Stomach smooth muscle (tissue), 2 donors: ENCODE results near the gene MAGEA11.
"Not testable (repeated sequence)": the region's sequence is repeated elsewhere in the genome, so short reads cannot be mapped to it uniquely, and the experiment has no call there.

Experiments used
- H3K27ac ChIP-seq: one replicate; pipeline ENCODE4 v1.7.0; 2013; ENCODE audit warnings: mild to moderate bottlenecking, low read length, inconsistent platforms
- H3K27me3 ChIP-seq, 2 donors: one replicate each; pipeline ENCODE4 v1.7.0; 2013; ENCODE audit warnings: low read length in 2 of 2; ENCODE audit not compliant: insufficient read depth in 2 of 2, control insufficient read depth in 1 of 2
- H3K36me3 ChIP-seq, 2 donors: one replicate each; pipeline ENCODE4 v1.7.0; 2013; ENCODE audit warnings: low read length in 2 of 2; ENCODE audit not compliant: control insufficient read depth in 2 of 2, insufficient read depth in 2 of 2
- H3K4me1 ChIP-seq: one replicate; pipeline ENCODE4 v1.7.0; 2013; ENCODE audit warnings: low read length; ENCODE audit not compliant: control insufficient read depth, insufficient read depth
- H3K4me3 ChIP-seq, 2 donors: one replicate each; pipeline ENCODE4 v1.7.0; 2013; ENCODE audit warnings: low read length in 2 of 2
- H3K9ac ChIP-seq, 2 donors: one replicate each; pipeline ENCODE4 v1.7.0; 2013; ENCODE audit warnings: low read length in 2 of 2, mild to moderate bottlenecking in 1 of 2
- H3K9me3 ChIP-seq, 2 donors: one replicate each; pipeline ENCODE4 v1.7.0; 2013; ENCODE audit warnings: low read length in 2 of 2; ENCODE audit not compliant: control insufficient read depth in 2 of 2
- donor health status: healthy.
- donor health status: Pancreatic carcinoma.

Gene MAGEA11

DNA sequence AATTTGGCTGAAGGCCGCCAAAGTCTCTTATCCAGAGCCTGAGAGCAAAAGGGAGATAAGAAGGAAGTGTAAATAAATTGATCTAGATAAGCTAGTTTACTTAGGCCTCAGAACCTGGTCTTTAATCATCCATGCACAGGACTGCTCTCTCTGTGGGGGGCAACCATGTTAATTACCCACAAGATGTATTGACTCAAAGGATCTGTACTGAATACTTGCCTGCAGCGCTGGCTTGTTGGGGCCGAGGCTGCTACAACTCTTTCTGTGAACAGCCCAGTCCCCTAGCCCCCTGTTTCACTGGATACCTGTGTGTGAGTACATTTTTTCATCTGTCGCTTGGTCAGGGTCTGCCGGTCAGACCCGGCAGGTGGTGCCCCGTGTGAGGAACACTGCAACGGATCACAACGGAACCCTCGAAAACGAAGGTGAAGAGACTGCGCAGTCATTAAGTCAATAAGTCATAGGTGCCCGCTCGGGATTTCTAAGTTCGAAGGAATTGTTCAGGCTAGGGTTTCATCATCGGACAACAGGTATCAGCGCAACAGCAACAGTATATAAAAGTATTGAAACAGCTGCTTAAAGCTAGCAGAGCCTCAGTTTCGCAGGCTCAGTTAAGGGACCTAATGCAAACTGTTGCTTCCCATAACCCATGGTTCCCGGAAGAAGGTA, 8.3 kb downstream of the MAGEA11 start:
- Histone ChIP-seq H3K9me3 (no peaks in the 10 kb centered on the region), H3K4me3 (no peak overlapping the region), H3K4me1 (no peaks in the 10 kb centered on the region), H3K27ac (no peak overlapping the region), H3K27me3 (peaks cover 0 to 2% of the 10 kb centered on the region in 2 donors), H3K9ac (no peak overlapping the region), H3K36me3 (no peaks in the 10 kb centered on the region)

- not testable (repeated sequence) for H3K27ac ChIP-seq, H3K9ac ChIP-seq, H3K4me3 ChIP-seq, H3K9me3 ChIP-seq, H3K27me3 ChIP-seq, H3K36me3 ChIP-seq, H3K4me1 ChIP-seq
Measured at GRCh38 chrX:149721241-149721640, 9.4 kb downstream of the MAGEA11 start.

GRCh38 chrX:149721778-149722177, 9.9 kb downstream of the MAGEA11 start:
- Histone ChIP-seq H3K27me3 (peaks cover 0 to 2% of the 10 kb centered on the region in 2 donors), H3K9ac (no peak overlapping the region), H3K36me3 (no peaks in the 10 kb centered on the region), H3K4me3 (no peak overlapping the region), H3K9me3 (no peaks in the 10 kb centered on the region), H3K4me1 (no peaks in the 10 kb centered on the region), H3K27ac (no peak overlapping the region)

- not testable (repeated sequence) for H3K4me1 ChIP-seq, H3K36me3 ChIP-seq, H3K9ac ChIP-seq, H3K27ac ChIP-seq, H3K27me3 ChIP-seq, H3K9me3 ChIP-seq, H3K4me3 ChIP-seq
Measured at GRCh38 chrX:149723583-149724118, 11.8 kb downstream of the MAGEA11 start.

DNA sequence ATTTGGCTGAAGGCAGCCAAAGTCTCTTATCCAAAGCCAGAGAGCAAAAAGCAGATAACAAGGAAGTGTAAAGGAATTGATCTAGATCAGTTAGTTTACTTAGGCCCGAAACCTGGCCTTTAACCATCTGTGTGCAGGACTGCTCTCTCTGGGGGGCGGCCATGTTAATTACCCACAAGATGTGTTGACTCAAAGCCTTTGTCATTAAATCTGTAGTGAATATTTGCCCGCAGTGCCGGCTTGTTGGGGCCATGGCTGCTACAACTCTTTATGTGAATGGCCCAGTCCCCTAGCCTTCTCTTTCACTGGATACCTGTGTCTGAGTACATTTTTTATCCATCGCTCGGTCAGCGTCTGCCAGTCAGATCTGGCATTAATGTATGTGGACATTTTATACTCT, 15.4 kb downstream of the MAGEA11 start:
- H3K9me3 ChIP-seq, H3K4me1 ChIP-seq, H3K4me3 ChIP-seq, H3K36me3 ChIP-seq, H3K27me3 ChIP-seq, H3K27ac ChIP-seq, H3K9ac ChIP-seq: not testable (repeated sequence)

DNA sequence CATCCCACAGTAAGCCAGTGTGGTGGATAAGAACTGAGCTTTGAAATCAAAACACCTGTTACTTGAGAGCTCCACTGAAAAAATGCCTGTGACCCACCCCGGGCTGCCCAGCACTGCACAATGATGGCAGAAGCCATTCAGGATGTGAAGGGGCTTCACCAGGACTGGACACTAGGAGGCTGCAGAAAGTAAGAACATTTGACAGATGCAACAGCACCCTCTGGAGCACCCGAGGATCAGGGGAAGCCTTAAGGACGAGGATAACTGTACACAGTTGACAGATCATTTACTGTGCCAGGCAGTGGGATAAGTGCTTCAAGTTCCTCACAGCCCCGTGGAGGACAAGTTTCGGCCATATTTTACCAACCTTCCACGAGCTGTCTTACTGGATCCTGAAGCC, 30.4 kb downstream of the MAGEA11 start:
- H3K4me1 ChIP-seq, H3K36me3 ChIP-seq, H3K27ac ChIP-seq, H3K9me3 ChIP-seq, H3K27me3 ChIP-seq, H3K4me3 ChIP-seq, H3K9ac ChIP-seq: not testable (repeated sequence)

DNA sequence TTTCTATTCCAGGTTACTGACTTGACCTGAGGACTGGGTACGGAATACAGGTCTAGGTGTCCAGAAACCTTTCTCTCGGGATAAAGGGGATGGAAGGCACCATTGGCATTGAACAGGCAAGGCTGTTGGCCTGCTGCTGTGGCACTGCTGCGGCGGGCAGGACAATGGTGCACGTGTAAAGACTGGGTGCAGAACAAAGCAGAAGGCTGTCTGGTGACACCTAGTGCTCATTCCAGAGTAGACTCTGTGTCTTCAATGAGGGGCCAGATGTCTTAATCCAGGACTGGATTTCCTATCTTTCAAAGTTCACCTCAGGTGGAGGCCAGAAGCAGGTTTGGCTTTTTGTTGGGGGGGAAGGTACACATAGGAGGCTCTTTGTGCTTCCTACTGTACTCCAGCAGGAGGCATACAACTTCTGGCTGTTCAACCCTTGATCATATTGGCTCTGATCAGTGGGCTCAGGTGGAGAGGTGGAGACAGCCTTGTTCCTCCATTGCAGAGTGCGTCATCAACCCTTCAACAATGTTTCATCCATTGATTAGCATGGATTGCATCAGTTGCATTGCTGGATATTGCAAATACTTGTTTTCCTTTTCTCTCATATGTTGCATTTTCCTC, 34.6 kb downstream of the MAGEA11 start:
- not testable (repeated sequence) for H3K9me3 ChIP-seq, H3K9ac ChIP-seq, H3K27ac ChIP-seq, H3K27me3 ChIP-seq, H3K4me1 ChIP-seq, H3K36me3 ChIP-seq, H3K4me3 ChIP-seq

GRCh38 chrX:149757206-149758067, 45.6 kb downstream of the MAGEA11 start:
- Histone ChIP-seq H3K9ac (no peak overlapping the region), H3K27ac (no peak overlapping the region), H3K4me3 (no peak overlapping the region), H3K27me3 (no peaks in the 10 kb centered on the region), H3K36me3 (no peaks in the 10 kb centered on the region), H3K9me3 (no peaks in the 10 kb centered on the region), H3K4me1 (no peaks in the 10 kb centered on the region)

DNA sequence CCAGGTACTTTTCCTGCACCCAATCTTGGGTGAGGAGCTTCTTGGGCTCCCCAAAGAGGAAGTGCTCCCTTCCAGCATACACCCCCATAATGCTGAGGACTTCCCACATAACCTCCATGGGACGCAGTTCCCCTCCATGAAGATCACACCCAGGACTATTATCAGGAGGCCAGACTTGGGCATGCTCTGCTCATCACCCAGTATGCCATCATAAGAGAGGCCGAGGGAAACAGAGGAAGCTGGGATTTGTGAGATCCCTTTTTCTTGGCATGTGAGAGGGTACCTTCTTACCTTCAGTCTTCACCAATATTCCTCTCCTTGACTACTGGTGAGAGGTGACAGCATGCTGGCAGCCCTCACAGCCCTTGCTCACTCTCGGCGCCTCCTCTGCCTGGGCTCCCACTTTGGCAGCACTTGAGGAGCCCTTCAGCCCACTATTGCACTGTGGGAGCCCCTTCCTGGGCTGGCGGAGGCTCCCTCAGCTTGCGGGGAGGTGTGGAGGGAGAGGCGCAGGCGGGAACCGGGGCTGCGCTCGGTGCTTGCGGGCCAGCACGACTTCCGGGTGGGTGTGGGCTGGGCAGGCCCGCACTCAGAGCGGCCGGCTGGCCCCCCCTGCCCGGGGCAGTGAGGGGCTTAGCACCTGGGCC, 46.3 kb downstream of the MAGEA11 start:
- Histone ChIP-seq H3K4me3 (no peak overlapping the region), H3K9ac (no peak overlapping the region), H3K36me3 (no peaks in the 10 kb centered on the region), H3K27me3 (no peaks in the 10 kb centered on the region), H3K27ac (no peak overlapping the region), H3K4me1 (no peaks in the 10 kb centered on the region), H3K9me3 (no peaks in the 10 kb centered on the region)

- not testable (repeated sequence) for H3K27me3 ChIP-seq, H3K27ac ChIP-seq, H3K4me3 ChIP-seq, H3K4me1 ChIP-seq, H3K9ac ChIP-seq, H3K36me3 ChIP-seq, H3K9me3 ChIP-seq
Measured at GRCh38 chrX:149758715-149759078, 46.8 kb downstream of the MAGEA11 start.
